Loucy (cell line): ENCODE results near the gene FOXP3.
"Not testable (repeated sequence)": the region's sequence is repeated elsewhere in the genome, so short reads cannot be mapped to it uniquely, and the experiment has no call there.

Source experiments
- H2AFZ ChIP-seq: fragments of 200-600 bp; sonication (generic); 2 replicates; pipeline ENCODE4 v1.6.0; 2016; ENCODE audit warnings: antibody characterized with exemption, mild to moderate bottlenecking, low read length, moderate library complexity
- H3F3A ChIP-seq: fragments of 200-600 bp; 2 replicates; pipeline ENCODE4 v1.6.0; 2016; ENCODE audit warnings: antibody characterized with exemption, low read depth, mild to moderate bottlenecking
- H3K27me3 ChIP-seq: fragments of 200-600 bp; sonication (generic); 2 replicates; pipeline ENCODE4 v1.6.1; 2014; ENCODE audit warnings: low read length, mild to moderate bottlenecking; ENCODE audit not compliant: insufficient read depth, poor library complexity, severe bottlenecking
- H3K36me3 ChIP-seq: fragments of 200-600 bp; sonication (generic); 2 replicates; pipeline ENCODE4 v1.6.1; 2016; ENCODE audit warnings: low read length; ENCODE audit not compliant: insufficient read depth
- H3K4me1 ChIP-seq: fragments of 200-600 bp; sonication (generic); 2 replicates; pipeline ENCODE4 v1.5.1; 2014; ENCODE audit warnings: low read length, mild to moderate bottlenecking; ENCODE audit not compliant: insufficient read depth, poor library complexity, severe bottlenecking
- H3K4me2 ChIP-seq: fragments of 200-600 bp; sonication (generic); 2 replicates; pipeline ENCODE4 v1.6.0; 2014; ENCODE audit warnings: antibody characterized with exemption, low read length, low read depth, mild to moderate bottlenecking; ENCODE audit not compliant: poor library complexity, severe bottlenecking
- H3K4me3 ChIP-seq: fragments of 200-600 bp; sonication (generic); 2 replicates; pipeline ENCODE4 v1.5.1; 2014; ENCODE audit warnings: low read length, mild to moderate bottlenecking, mixed read lengths; ENCODE audit not compliant: poor library complexity, severe bottlenecking
- H3K79me2 ChIP-seq: fragments of 200-600 bp; sonication (generic); 2 replicates; pipeline ENCODE4 v1.6.1; 2014; ENCODE audit warnings: low read length; ENCODE audit not compliant: insufficient read depth
- H3K9ac ChIP-seq: fragments of 200-600 bp; sonication (generic); 2 replicates; pipeline ENCODE4 v1.6.0; 2014; ENCODE audit warnings: mild to moderate bottlenecking, low read depth, low read length, moderate library complexity; ENCODE audit not compliant: poor library complexity, severe bottlenecking
- H3K9me2 ChIP-seq: fragments of 200-600 bp; sonication (generic); replicated peaks from 2 replicates; pipeline ENCODE4 v1.6.1; 2016; ENCODE audit warnings: low read depth, low read length, mixed read lengths
- H3K9me3 ChIP-seq: fragments of 200-600 bp; sonication (generic); 2 replicates; pipeline ENCODE4 v1.6.1; 2014; ENCODE audit warnings: mild to moderate bottlenecking, antibody characterized with exemption, low read length, low read depth; ENCODE audit not compliant: insufficient read depth
- H4K20me1 ChIP-seq: fragments of 200-600 bp; sonication (generic); 2 replicates; pipeline ENCODE4 v1.6.0; 2014; ENCODE audit warnings: antibody characterized with exemption, low read length, mild to moderate bottlenecking; ENCODE audit not compliant: insufficient read depth, poor library complexity, severe bottlenecking
- EZH2phosphoT487 ChIP-seq: fragments of 200-600 bp; IDR thresholded peaks from 2 replicates; pipeline ENCODE4 v1.6.1; 2018; ENCODE audit warnings: antibody characterized with exemption, mild to moderate bottlenecking, moderate library complexity, borderline replicate concordance
- TF ChIP-seq, protein P1 (sequence below): fragments of 200-600 bp; sonication (generic); conservative IDR thresholded peaks from 2 replicates; pipeline ENCODE4 v1.5.1; 2014; ENCODE audit warnings: mild to moderate bottlenecking, antibody characterized with exemption, low read length

Gene FOXP3

GRCh38 chrX:49309401-49309981 is 45.0 kb upstream of the FOXP3 start:
- no peaks in the 10 kb centered on the region for H3K36me3 ChIP-seq

GRCh38 chrX:49308604-49309269 is 44.2 kb upstream of the FOXP3 start:
- no peaks in the 10 kb centered on the region for H3K79me2 ChIP-seq
- H3K4me2 ChIP-seq, result peak overlapping the region; percentile 44
- H3K9me2 ChIP-seq, result no peaks in the 10 kb centered on the region
- no peaks in the 10 kb centered on the region for H4K20me1 ChIP-seq
- H3K9me3 ChIP-seq, result no peaks in the 10 kb centered on the region
- no peaks in the 10 kb centered on the region for H3K4me1 ChIP-seq
- H3K9ac ChIP-seq, result no peak overlapping the region
- H3K27me3 ChIP-seq, result no peaks in the 10 kb centered on the region
- peak overlapping the region; percentile 81 for H2AFZ ChIP-seq
- no peak overlapping the region for H3K4me3 ChIP-seq
- TF ChIP-seq, protein P1, sequence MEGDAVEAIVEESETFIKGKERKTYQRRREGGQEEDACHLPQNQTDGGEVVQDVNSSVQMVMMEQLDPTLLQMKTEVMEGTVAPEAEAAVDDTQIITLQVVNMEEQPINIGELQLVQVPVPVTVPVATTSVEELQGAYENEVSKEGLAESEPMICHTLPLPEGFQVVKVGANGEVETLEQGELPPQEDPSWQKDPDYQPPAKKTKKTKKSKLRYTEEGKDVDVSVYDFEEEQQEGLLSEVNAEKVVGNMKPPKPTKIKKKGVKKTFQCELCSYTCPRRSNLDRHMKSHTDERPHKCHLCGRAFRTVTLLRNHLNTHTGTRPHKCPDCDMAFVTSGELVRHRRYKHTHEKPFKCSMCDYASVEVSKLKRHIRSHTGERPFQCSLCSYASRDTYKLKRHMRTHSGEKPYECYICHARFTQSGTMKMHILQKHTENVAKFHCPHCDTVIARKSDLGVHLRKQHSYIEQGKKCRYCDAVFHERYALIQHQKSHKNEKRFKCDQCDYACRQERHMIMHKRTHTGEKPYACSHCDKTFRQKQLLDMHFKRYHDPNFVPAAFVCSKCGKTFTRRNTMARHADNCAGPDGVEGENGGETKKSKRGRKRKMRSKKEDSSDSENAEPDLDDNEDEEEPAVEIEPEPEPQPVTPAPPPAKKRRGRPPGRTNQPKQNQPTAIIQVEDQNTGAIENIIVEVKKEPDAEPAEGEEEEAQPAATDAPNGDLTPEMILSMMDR, result no peak
- no peak for TF ChIP-seq EZH2phosphoT487
- H3F3A ChIP-seq, result no peaks in the 10 kb centered on the region
- no peaks in the 10 kb centered on the region for H3K36me3 ChIP-seq

More at GRCh38 chrX:49309401-49309981, 45.0 kb upstream of the FOXP3 start:
- Histone ChIP-seq H3K79me2 (no peaks in the 10 kb centered on the region), H3K4me3 (peak overlapping the region; percentile 35), H3K4me1 (no peaks in the 10 kb centered on the region), H3K9me2 (no peaks in the 10 kb centered on the region), H3K9ac (no peak overlapping the region), H3F3A (no peaks in the 10 kb centered on the region), H3K9me3 (no peaks in the 10 kb centered on the region), H4K20me1 (no peaks in the 10 kb centered on the region), H3K27me3 (no peaks in the 10 kb centered on the region), H3K4me2 (peak overlapping the region; percentile 44), H2AFZ (peak overlapping the region; percentile 81)
- no peak for TF ChIP-seq EZH2phosphoT487
- TF ChIP-seq, protein P1, result no peak

- H4K20me1 ChIP-seq, H3K4me3 ChIP-seq, H3K9me3 ChIP-seq, H3K4me2 ChIP-seq, H3F3A ChIP-seq, H3K9me2 ChIP-seq, H3K27me3 ChIP-seq, H3K9ac ChIP-seq, H3K4me1 ChIP-seq, H3K79me2 ChIP-seq, H2AFZ ChIP-seq, H3K36me3 ChIP-seq: not testable (repeated sequence)
Measured at GRCh38 chrX:49307775-49308174, 43.3 kb upstream of the FOXP3 start.

- H3K4me2 ChIP-seq, result no peak within 1 kb of the TSS
- no peak within 1 kb of the TSS for H3K9ac ChIP-seq
- H3K4me3 ChIP-seq, result no peak within 1 kb of the TSS
- H3K9me2 ChIP-seq, result no peaks in the 10 kb centered on the region
- H3K27me3 ChIP-seq, result no peaks in the 10 kb centered on the region
- H3K79me2 ChIP-seq, result no peaks in the 10 kb centered on the region
- H3F3A ChIP-seq, result no peaks in the 10 kb centered on the region
- H2AFZ ChIP-seq, result no peak within 1 kb of the TSS
- no peaks in the 10 kb centered on the region for H4K20me1 ChIP-seq
- no peaks in the 10 kb centered on the region for H3K36me3 ChIP-seq
- no peaks in the 10 kb centered on the region for H3K9me3 ChIP-seq
- TF ChIP-seq EZH2phosphoT487, result no peak
- TF ChIP-seq, protein P1, result no peak
- H3K4me1 ChIP-seq, result no peaks in the 10 kb centered on the region
Measured at GRCh38 chrX:49303346-49303745, 38.8 kb upstream of the FOXP3 start, which contains the start of gene GAGE10. Gene GAGE10, plus strand, starts transcription at chrX:49303646. Its CDS starts 1,214 bp downstream, at chrX:49304860.
